Stimulated activated CD4-positive, alpha-beta T cell treated with anti-CD3 and anti-CD28 coated beads, TNF-alpha, amount 100 ng/mL, for 4 hours (primary cell): ENCODE results near the gene COBLL1.

ENCODE experiments used
- DNase-seq, 3 experiments: peaks; one replicate each; pipeline ENCODE4 v3.0.0-alpha.2; 2020; ENCODE audit warnings: low read depth in 3 of 3

The COBLL1 gene

DNA sequence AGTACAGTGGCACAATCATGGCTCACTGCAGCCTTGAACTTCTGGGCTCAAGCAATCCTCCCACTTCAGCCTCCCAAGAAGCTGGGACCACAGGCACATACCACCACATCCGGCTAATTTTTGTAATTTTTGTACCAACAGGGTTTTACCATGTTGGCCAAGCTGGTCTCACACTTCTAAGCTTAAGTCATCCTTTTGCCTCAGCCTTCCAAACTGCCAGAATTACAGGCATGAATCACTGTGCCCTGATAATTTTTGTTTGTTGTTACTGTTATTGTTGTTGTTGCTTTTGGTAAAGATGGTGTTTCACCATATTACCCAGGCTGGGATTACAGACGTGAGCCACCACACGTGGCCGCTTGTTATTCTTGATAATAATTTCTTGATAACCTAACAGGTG lies 10.5 kb upstream of the COBLL1 start:
- DNase-seq = no peak

DNA sequence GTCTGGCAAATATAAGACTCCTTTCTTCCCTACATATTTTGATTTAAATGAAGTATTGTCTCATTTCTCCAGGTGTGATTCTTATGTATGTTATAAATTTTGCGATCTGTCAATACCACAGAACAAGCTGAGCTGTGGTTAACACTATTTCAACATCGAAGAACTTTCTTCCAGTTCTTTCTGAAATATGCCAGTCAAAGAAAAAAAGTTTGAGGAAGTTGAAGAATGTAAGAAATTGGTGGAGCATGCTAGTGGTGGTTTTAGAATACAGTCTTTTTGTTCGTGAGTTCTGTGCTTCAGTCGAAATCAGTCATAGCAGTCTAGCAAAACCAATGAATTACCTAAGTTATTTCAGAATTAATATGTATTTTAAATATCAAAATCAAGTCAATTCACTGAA lies 8.6 kb upstream of the COBLL1 start:
- DNase-seq = no peak

DNA sequence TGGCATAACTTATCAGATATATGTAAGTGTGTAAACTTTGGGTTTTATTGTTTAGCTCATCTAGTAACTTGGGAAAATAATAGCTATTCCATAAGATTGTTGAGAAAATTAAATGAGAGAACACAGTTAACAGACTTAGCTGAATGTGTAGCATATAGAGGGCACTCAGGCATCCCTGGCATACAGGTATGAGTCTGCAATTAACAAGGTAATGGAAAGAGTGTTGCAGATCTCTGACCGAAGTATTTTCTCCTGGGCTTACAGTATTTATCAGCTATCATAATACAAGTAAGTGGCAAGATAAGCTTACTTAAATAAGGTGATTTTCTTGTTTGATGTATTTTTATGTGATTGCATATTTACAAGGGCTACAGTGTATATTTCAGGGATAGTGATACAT lies 7.9 kb upstream of the COBLL1 start:
- DNase-seq = no peak

DNA sequence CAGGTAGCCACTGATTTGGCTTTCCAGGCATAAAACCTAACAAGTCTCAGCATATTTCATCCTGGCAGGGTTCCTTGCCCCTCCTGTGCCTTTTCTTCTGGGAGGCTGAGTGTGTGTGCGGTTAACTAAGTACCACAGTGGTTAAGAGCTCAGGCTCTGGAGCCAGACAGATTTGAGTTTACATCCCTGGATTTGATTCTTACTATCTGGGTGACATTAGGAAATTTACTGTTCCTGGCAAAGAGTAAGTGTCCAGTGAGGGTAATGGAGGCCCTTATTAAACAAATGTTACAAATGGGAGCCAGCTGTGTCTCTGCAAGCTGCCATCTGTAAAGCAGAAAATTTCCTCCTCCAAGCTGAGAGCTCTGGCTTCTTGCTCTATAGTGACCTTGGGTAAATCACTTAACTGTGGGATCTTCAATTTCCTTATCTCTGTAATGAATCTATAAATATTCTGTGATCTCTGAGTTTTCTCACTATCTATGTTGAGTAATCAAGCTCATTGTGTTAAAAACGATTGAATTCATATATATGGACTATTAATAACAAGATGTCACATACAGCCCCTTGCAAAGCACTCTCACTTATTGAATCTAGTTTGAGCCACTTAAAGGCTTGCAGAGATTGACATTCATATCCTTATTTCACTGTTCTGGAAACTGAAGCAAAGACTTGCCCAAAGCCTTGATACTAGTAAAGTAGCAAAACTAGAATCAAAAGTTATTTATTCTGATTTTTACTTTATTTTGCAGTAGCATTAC lies 6.5 kb upstream of the COBLL1 start:
- DNase-seq = no peak

DNA sequence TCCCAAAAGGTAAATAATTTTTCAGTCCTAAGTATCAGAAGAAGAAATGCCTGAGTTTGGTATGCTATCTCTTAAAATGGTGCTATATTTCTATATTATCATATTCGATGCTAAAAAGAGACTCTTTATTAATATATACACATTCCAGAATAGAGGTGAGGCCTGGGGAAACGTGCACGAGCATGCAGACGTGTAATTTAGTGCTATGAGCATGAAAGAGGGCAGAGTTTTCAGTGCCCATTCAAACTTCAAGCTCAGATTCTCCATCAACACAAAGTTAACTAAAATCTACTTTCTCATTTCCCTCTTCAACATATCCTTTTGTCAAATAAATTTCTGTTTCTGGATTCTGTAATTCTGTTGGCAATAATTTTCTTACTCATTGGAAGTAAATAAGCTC lies 5.7 kb upstream of the COBLL1 start:
- no peak for DNase-seq

DNA sequence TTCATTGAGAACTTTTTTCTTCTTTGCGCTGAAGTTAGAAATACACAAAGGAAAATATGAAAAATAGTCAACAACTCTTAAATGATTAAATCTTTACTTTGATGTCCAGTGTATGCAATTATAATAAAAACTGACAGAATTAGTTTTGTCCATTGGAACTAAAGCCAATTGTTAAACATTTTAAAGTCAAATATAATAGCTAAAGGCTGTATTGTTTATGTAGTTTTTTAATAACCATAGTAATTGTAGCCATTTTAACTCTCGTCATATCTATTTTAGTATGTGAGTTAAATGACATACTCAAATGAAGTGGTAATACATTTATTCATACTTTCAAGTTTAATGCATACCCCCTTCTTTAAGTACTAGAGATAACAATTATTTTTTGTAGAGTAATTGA lies 4.7 kb upstream of the COBLL1 start:
- no peak for DNase-seq

DNA sequence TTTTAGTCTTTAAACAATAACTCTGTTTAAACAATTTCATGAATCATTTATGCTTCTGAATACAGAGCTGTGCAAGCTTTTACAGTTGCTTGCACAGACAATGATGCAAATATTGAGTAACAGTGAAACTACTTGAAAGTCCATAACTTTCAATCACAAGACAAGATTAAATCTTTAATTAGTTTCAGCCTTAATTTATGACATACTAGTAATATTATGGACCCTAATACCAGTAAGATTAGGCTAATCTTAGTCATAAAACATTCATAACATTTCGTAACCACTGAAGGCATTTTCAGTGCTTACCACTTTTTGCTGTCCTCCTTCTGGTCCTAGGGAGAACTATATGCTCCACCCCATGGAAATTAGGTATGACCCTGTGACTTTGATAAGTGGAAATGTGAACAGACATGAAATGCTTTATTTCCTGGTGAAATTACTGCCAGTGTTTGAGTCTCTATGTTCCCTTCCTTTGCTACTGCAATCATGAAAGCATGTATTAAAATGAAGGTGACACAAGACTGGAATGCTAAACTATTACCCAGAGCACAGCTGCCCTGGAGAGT lies 1.8 kb upstream of the COBLL1 start:
- DNase-seq = no peak

DNA sequence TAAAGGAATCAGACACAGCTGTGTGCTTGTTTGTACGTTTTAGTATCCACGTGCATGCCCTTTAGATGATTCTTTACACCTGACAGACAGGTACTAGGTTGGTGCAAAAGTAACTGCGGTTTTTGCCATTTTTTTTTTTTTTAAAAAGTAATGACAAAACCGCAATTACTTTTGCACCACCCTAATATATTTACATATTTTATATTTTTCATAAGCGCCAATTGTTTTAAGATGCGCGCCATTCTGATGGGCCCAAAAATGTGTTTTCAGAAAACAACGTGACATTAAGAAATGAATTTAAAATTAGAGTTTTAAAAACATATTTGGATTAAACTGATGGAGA lies 972 bp upstream of the COBLL1 start:
- DNase-seq = no peak

DNA sequence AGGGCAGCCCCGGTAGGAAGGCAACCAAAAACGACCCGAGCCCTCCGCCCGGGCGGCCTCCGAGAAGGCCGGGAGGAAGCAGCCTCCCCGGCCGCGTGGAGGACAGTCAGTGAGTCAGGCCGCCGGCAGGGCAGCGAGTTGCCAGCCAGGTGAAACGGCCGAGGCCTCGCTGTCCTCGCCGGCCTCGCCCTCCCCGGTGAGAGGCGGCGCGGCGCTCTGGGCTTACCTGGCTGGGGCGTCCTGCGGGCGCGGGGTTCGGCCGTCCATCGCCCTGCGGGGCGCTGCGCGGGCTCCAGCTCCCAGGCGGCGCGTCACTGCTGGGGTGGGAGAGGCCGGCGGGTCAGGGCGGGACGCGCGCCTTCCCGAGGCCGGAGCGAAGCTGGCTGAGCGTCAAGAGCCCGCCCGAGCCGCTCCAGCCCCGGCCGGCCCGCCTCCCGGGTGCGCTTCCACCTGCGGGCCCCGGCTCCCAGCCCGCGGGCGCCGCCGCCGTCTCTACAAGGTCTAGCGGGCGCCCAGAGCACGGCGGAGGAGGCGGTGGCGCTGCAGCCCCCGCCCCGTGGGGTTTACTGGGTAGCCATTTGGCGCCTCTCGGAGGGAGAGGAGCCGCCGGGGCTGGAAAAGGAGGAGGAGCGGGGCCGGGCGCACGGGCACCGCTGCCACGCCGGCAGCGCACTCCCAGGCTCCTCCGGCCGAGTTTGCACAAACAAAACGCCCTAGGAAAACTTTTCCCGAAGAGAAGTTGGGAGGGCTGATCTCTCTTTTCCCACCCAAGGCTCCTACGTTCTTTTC lies 499 bp downstream of the COBLL1 start:
- DNase-seq = peak in 1 of 3 experiments; percentile 3

DNA sequence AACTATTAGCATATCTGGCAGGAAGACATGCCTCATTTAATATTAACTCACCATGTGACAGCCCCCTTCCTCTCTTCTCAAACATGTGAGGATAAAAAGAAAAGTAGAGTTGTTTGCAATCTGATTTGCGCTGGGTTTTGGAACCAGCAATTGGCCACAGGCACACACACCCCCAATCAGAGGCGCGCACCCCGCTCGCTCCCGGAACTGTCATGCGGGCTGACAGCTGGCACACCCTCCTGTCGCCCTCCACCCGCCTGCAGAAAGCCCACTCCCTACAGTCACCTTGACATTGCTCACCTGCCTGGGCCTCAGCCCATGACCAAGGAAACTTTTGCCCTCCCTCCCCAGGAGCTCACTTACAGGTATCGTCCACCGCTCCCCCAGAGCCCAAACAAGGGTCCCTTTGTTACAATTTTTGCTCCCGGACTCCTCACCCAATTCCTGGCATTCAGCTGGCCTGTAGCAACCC lies 1.1 kb downstream of the COBLL1 start:
- no peak for DNase-seq

DNA sequence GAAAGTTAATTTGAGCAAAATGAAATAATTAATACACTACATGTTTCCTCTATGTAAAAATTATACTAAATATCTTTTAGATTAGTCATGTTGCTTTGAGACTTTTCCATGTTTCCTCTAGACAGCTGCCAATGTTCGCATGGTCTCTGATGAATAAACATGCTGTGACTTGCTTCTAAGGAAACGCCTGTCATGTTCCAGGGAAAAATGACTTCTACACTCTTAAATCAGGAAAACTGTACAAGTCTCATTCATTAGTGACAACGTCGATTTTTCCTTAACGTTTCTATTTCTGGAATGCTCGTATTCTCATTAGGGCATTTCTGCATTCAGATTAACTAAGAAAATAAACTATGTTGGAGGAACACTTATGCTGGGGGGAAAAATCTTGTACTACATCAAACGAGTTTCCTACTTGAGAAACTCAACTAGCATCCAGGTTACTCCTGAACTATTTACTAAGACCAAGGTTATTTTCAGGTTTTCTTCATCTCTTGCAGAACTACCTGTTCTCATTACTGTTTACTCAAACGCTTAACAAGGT lies 1.6 kb downstream of the COBLL1 start:
- no peak for DNase-seq

DNA sequence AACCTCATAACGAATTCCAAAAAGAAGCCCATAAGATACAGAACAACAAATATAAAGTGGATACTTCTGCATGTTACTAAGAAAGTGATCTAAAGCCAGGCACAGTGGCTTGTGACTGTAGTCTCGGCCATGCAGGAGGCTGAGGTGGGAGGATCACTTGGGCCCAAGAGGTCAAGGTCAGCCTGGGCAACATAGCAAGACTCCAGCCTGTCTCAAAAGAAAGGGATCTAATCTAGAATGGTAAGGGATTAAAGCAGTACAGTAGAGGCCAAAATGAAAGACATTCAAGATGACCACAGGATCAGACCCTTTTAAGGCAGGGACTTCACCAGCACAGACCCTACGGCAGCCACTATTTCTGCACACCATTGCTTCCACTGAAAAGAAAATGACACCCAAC lies 3.8 kb downstream of the COBLL1 start:
- DNase-seq = no peak

DNA sequence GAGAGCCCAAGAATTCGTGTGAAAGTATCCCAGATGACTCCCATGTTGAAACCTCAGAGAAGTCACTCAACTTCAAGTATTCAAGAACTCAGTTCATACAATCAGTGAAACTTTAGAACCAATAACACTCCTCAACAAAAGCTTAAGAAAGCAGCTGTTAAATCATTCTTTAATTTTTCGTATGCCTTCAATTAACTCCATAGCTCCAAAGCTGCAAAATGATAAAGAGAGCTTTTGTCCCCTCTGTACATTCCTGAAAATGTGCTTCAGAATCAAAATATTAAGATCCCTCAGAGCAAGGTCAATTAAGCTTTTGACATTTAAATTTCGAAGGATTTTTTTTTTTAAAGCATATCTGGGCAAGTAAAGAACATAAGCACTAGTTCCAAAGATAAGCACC lies 4.7 kb downstream of the COBLL1 start:
- no peak for DNase-seq

DNA sequence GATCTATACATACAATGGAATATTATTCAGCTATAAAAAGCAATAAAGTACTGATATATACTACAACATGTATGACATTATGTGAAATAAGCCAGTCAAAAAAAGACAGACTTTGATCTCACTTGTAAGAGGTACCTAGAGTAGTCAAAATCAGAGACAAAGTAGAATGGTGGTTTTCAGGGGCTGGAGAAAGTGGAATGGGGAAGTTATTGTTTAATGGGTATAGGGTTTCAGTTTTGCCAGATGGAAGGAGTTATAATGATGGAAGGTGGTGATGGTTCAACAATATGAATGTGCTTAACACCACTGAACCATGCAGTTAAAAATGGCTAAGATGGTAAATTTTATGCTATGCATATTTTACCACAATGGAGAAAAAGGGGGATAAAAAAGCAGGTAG lies 6.3 kb downstream of the COBLL1 start:
- no peak for DNase-seq

DNA sequence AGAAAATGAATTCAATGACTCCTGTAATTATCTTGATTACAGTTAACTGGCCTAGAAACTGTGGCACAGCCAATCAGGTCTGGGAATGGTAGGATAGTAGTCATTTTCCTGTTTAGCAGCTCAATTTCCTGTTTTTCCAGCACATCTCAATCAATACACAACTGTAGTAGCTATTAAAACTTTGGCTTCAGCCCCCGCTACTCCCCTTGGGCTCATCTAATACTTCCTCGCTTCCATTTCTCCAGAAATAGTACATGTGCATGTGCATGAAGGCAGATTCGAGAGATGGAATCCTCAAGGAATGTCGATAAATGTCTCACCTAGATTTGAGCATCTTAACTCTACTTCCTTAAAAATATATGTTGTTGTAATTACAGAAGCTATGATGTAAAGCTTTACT lies 9.7 kb downstream of the COBLL1 start:
- no peak for DNase-seq

DNA sequence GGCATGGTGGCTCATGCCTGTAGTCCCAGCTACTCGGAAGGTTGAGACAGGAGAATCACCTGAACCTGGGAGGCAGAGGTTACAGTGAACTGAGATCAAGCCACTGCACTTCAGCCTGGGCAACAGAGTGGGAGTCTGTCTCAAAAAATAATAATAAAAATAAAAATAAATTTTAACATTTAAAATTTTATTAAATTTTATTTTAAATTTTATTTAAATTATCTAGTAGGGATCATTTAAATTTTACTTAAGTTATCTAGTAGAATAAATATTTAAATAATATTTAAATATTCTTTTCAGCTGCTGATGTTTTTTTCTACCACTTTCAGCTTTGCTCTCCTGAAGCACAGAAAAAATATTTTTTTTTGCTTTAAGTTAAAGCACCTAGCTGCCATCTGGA lies 10.4 kb downstream of the COBLL1 start:
- no peak for DNase-seq

DNA sequence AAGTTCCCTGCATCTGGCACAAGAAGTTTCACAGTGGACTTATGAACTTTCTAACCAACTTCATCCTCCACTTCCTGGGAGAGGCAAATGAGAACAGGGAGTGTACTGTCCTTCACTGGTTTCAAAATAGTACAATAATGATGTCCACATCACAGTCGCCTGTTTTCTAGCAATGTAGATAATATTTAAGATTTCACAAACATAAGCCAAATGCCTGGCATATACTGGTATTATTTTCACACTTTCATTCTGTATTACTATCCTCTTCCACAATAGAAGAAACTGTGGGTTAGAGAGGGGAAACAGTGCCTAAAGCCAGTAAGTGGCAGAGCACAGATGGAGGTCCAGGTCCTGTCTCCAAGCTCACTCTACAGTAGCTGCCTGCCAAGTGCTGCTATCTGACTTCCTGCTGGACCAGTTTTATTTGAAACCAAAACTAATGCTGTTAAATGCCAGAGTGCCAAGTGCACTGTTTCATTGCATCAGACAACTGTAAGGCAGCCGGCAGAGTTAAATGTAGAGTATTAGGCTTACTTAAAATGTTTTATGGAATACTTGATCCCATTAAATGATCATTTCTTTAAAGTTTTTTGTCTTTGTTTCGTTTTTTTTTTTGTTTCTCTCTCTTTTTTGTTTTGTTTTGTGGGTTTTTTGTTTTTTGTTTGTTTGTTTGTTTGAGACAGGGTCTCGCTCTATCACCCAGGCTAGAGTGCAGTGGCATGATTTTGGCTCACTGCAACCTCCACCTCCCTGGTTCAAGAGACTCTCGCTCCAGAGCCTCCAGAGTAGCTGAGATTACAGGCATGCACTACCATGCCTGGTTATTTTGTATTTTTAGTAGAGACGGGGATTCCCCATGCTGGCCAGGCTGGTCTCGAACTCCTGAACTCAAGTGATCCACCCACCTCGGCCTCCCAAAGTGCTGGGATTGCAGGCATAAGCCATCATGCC lies 15.1 kb downstream of the COBLL1 start:
- DNase-seq = no peak

DNA sequence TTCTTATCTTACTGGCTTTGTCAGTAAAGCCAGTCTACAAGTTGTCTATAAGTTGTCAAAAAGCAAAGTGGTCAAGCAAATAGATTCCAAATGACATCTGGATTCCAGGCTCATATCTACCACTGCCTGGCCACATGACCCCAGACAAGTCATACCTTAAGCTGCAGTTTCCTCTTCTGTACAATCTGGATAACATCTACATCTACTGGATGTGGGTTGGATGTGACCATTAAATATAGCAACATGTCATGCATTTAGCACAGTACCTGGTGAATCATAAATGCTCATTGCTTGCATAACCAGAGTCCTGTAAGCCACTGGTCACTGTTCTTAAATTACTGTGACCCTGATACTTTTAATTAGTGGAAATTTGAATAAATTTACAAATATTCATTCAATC lies 16.8 kb downstream of the COBLL1 start:
- DNase-seq = no peak

DNA sequence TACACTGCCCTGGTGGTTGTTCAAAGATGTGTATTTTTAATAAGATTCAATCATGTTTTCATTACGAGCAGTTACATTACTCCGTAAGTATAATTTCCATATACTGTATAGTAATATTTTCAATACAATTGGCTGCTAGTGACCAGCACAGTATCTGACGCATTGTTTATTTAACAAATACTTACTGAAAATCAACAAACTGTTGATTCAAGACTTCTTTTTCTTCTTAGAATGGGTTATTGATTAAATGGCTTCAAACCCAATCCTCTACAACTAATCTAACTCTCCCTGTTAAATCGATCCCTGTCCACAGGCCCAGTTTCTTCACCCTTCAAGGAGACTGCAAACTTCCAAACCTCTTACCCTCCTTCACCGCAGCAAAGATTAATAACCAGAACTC lies 18.5 kb downstream of the COBLL1 start:
- DNase-seq = no peak

DNA sequence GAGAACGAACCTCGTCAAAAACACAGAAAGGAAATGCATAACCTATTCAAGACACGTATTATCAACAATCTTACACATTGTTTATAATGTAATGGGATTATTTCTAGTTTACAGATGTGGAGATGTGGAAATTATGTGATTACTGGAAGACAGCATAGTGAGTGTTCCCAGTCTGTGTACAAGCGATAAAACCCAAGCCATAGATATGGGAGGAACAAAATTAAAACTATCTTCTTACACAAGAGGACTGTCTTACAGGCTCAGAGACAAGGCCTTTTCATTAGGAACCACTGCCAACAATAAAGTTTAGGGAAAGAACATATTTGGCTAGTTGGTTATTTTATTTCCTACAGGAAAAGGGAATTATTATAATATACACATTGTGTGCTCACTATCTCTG lies 20.3 kb downstream of the COBLL1 start:
- DNase-seq = no peak
